Myometrial cell (primary cell): Measurements from ENCODE around the gene TFAP2A. TPM values are rescaled to one million over a fixed set of nuclear protein-coding genes. Genes with fewer than 3 reads are reported as not detected.

Experiments
- total RNA-seq: library from RNA; depleted of rRNA; stranded (reverse); fragments of >200 nt; gene quantifications from 2 replicates; pipeline ENCODE4 v1.2.3, GENCODE V29; 2015

TFAP2A gene
- total RNA-seq: not detected in 2 replicates

GRCh38 chr6:10414756-10415616 is at the start of gene TFAP2A:
Gene TFAP2A (minus strand): TSS chr6:10415074. CDS start chr6:10414991, 83 bp downstream.

Other genes starting within 250 kb of the TFAP2A start
- gene GCNT2, start 106.3 kb upstream of the TFAP2A start, total RNA-seq: not detected in 2 replicates